GM19043 (cell line): Measurements from ENCODE around the gene ENOSF1.

Experiments used
- ATAC-seq: cut with Tn5 transposase; IDR thresholded peaks from one replicate; pipeline ENCODE4 v1.9.1; 2021; ENCODE audit warnings: low read depth; ENCODE audit not compliant: unreplicated experiment

ENOSF1 gene

GRCh38 chr18:647304-647703, 65.1 kb downstream of the ENOSF1 start:
- no peak for ATAC-seq

GRCh38 chr18:644395-645004, 67.9 kb downstream of the ENOSF1 start:
- ATAC-seq = no peak

GRCh38 chr18:641224-641623, 71.2 kb downstream of the ENOSF1 start:
- no peak for ATAC-seq

- no peak for ATAC-seq
Observed at GRCh38 chr18:635171-635570, 77.3 kb downstream of the ENOSF1 start.

- no peak for ATAC-seq
Observed at GRCh38 chr18:634551-635045, 77.8 kb downstream of the ENOSF1 start.

GRCh38 chr18:631560-631959, 80.9 kb downstream of the ENOSF1 start:
- ATAC-seq = no peak

GRCh38 chr18:629269-630150, 82.9 kb downstream of the ENOSF1 start:
- no peak for ATAC-seq

GRCh38 chr18:627231-627630, 85.2 kb downstream of the ENOSF1 start:
- no peak for ATAC-seq

- peak; percentile 57 for ATAC-seq
Observed at GRCh38 chr18:623761-624620, 88.4 kb downstream of the ENOSF1 start.

GRCh38 chr18:622289-622688, 90.1 kb downstream of the ENOSF1 start:
- no peak for ATAC-seq

- no peak for ATAC-seq
Observed at GRCh38 chr18:621291-622043, 91.0 kb downstream of the ENOSF1 start.
